ENCODE data around the gene ANKRD60.

The ANKRD60 gene

DNA sequence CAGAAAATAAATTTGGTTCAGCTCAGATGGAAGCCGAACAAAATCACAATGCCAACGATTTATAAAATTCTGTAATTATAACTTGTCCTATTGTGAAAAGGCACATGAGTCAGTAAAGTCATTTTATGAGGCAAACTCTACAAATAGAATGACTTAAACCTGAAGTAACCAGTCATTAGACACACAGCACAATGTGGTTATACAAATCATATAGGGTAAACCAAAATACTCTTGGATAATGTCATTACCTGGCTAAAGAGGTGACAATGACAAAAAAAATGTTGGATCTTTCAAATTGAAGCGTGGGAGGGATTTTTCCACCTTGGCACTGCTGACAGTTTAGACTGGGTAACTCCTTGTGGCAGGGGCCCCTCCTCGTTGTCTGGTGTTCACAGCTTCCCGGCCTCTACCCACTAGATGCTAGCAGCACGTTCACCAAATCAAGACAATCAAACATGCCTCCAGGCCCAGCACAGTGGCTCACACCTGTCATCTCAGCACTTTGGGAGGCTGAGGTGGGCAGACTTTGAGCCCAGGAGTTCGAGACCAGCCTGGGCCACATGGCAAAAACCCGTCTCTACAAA is 5.0 kb downstream of the ANKRD60 start:
- DNase-seq (ENCODE audit: low spot score), result no peak

DNA sequence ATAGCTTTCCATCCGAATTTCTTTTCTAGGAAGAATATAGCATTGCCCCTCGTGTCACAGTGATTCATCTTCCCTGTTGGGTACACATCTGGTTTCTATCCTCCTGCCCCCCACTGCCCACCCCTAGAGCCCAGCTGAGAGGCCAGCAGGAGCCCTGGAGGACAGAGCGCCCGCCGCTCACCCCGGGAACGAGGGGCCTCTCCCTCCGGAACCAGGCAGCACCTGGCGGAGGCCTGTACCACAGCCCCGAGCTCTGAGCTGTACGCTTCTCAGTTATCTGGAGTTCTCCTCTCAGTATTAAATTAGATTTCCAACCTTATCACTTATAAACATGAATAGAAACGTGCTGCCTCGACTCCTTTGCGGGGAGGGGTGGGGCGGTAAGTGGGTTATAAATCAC is 6.0 kb downstream of the ANKRD60 start:
- no peak for DNase-seq (ENCODE audit: low spot score)

DNA sequence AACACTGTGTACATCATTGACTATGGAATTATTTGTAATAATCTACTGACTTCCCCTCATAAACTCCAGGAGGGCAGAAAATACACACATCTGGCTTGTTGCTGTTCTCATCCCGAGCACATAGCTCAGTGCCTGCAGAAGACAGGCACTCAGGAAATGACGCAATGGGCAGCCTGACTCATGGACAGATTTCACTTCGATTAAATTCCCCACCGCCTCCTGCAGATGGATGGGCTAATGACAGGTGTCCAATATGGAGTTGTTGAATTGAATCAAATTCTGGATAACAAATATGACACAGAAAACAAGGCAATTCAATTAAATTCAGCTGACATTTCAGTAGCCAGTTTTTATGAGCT is 9.1 kb downstream of the ANKRD60 start:
- DNase-seq (ENCODE audit: low spot score), result no peak

- DNase-seq (ENCODE audit: low spot score), result no peak
Observed at GRCh38 chr20:58218665-58219341, 9.7 kb downstream of the ANKRD60 start.

- no peak for DNase-seq (ENCODE audit: low spot score)
Observed at GRCh38 chr20:58216334-58216733, 12.1 kb downstream of the ANKRD60 start.

GRCh38 chr20:58215116-58215515 is 13.3 kb downstream of the ANKRD60 start:
- no peak for DNase-seq (ENCODE audit: low spot score)

GRCh38 chr20:58214310-58214709 is 14.1 kb downstream of the ANKRD60 start:
- DNase-seq (ENCODE audit: low spot score), result no peak

- no peak for DNase-seq (ENCODE audit: low spot score)
Observed at GRCh38 chr20:58213716-58214115, 14.7 kb downstream of the ANKRD60 start.

DNA sequence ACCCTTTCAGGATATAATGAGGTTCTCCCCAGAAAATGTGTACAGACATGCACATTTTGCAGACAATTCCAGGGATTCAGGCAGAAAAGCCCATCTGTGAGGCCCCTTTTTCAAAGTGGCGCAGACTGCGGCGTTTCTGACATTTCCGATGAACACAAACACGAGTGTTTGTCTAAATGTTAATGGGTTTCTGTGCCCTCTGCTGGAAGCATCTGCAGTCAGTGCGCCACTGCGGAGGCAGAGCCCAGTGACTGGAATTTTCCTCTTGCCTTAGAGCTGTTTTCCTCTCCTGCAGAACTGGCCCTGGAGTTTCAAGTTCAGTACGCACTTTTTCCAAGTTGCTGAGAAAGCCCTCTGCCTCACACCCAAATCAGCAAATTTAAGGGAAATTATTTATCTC is 15.3 kb downstream of the ANKRD60 start:
- no peak for DNase-seq (ENCODE audit: low spot score)

DNA sequence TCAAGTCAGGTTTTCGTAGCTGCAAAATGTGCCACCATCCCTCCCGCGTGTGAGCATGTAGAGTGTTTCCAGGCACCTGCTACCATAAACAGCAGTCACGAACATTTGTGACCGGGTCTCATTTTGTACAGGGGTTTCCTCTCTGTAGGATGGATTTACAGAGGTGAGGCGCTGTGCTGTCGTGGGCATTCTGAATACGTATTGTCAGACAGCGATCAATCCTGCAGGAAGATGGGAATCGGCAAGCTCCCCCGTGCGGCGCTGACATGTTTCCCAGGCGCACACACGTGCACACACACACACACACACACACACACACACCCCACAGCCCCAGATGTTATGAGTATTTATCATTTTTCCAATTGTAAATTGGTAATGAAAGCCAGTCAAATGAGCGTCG is 15.8 kb downstream of the ANKRD60 start:
- no peak for DNase-seq (ENCODE audit: low spot score)

DNA sequence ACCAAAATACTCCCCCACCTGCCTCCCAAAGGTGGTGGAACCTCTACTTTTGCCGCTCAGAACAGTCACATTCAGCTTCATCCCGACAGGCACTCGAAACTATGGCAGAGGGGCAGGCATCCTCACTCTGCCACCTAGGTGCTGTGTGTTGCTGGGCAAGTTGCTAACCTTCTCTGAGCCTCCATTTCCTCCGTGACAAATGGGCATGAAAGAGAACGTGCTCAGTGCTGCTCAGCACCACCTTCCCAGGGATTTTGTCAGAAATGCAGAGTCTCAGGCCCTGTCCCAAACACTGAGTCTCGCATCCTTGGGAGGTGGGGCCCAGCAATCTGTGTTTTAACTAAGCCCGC is 18.1 kb downstream of the ANKRD60 start:
- DNase-seq (ENCODE audit: low spot score), result no peak

DNA sequence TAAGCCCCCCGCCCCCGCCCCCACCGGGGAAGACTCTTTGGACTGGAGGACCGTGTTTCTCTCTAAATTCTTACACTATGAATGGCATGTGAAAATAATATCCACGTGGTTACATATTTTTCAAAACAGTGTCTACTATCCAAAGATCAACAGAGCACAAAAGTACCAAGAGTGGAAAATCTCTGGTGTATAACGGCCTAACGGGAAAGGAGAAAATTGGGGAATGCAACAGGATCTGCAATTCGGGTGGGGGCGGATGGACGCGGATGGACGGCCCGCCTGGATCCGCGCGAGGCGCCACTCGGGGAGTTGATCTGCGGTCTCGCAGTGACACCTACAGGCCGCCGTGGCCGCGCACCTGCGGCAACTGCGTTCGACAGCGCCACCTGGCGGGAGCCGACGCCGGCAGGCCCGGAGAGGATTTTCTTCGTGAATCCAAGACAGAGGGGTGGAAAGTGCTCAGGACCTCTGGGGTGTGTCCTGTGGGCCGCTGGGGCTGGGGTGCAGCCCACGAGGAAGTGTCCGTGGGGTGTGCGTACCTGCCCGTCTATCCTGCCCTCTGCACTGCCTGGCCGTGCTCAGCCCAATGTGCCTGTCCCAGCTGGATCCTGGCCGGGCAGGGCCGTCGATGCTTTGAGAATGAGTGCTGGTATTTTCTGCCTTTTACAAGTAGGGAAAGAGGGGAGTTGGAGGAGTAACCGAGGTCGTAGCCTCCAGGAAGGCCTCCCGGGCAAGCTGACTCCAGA is 18.6 kb downstream of the ANKRD60 start:
- DNase-seq (ENCODE audit: low spot score), result peak; percentile 86

GRCh38 chr20:58208944-58209343 is 19.5 kb downstream of the ANKRD60 start:
- no peak for DNase-seq (ENCODE audit: low spot score)

DNA sequence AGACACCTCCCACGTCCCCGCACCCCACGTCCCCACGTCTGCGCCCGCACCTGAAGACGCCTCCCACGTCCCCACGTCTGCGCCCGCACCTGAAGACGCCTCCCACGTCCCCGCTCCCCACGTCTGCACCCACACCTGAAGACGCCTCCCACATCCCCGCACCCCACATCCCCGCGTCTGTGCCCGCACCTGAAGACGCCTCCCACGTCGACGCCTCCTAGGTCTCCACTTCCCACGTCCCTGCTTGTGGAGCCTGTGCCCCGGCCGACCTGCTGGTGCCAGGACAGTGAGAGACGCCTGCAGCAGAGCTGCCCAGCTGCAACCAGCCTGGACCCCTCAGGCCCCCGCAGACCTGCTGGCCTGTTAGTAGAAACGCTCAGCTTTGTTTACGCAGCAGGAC is 22.6 kb downstream of the ANKRD60 start:
- no peak for DNase-seq (ENCODE audit: low spot score)

DNA sequence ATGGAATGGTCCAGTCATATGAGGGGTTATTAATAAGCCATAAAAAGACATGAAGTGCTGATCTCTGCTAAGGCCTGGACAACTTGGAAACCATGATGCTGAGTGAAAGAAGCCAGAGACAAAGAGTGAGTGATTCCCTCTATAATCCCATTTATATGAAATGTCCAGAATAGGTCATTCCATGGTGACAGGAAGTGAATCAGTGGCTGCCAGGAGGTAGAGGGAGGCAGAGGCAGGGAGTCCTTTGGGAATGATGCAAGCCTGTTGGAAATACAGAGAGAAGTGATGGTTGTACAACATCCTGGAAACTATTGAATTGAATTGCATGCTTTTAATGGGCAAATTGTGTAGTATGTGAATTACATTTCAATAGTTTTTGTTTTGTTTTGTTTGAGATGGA is 26.4 kb downstream of the ANKRD60 start:
- no peak for DNase-seq (ENCODE audit: low spot score)

GRCh38 chr20:58201616-58202015 is 26.8 kb downstream of the ANKRD60 start:
- no peak for DNase-seq (ENCODE audit: low spot score)

GRCh38 chr20:58199469-58199868 is 29.0 kb downstream of the ANKRD60 start:
- DNase-seq (ENCODE audit: low spot score), result no peak

- DNase-seq (ENCODE audit: low spot score), result no peak
Observed at GRCh38 chr20:58198901-58199355, 29.5 kb downstream of the ANKRD60 start.

- DNase-seq (ENCODE audit: low spot score), result no peak
Observed at GRCh38 chr20:58198384-58198783, 30.1 kb downstream of the ANKRD60 start.

- DNase-seq (ENCODE audit: low spot score), result no peak
Observed at GRCh38 chr20:58197185-58197469, 31.3 kb downstream of the ANKRD60 start.

DNA sequence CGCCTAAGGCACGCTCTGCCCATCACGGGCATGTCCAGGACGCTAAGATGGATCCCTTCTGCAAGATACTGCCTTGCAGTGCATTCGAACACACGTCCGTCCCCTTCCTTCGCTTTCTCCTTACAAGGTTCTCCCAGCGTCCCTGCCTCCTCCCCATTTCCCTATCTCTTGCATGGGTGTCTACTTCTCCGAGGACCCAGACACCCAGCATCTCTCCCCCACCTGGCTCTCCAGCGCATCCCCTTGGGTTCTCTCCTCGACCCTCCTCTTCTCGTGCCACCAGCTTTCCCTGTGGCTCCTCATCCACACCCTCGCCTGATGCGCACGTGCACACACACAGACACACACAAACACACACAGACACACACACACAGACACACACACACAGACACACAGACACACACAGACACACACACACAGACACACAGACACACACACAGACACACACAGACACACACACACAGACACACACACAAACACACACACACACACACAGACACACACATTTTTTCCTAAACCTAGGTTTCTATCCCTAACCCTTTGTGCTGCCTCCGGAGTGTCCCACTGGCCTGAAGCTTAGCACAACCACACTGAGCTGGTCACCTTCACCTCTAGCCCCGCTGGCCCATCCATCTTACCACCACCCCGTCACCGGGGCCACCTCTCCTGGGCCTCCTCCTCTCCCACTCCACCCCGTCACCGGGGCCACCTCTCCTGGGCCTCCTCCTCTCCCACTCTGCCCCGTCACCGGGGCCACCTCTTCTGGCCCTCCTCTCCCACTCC is 31.9 kb downstream of the ANKRD60 start:
- DNase-seq (ENCODE audit: low spot score), result no peak

- DNase-seq (ENCODE audit: low spot score), result no peak
Observed at GRCh38 chr20:58195047-58195446, 33.4 kb downstream of the ANKRD60 start.

- DNase-seq (ENCODE audit: low spot score), result no peak
Observed at GRCh38 chr20:58194175-58194791, 34.2 kb downstream of the ANKRD60 start.

All from CD4-positive, alpha-beta T cell treated with Interleukin-2 at 100 ng/mL for 4 hours (primary cell).